NOMO-1 (cell line): ENCODE measurements around the gene CYP2S1.

ENCODE experiments used
- DNase-seq, 2 experiments: peaks; one replicate each; lab custom pipeline; 2025; ENCODE audit not compliant: unreplicated experiment in 2 of 2; lab: John Stamatoyannopoulos, UW

Gene CYP2S1

GRCh38 chr19:41193430-41194156 is 574 bp downstream of the CYP2S1 start:
- DNase-seq: no peak

- peak; percentile 20 to 21 for DNase-seq
These were observed 1.1 kb downstream of the CYP2S1 start for GRCh38 chr19:41194157-41194552.

- peak in 1 of 2 experiments; percentile 18 for DNase-seq
These were observed 2.9 kb downstream of the CYP2S1 start for GRCh38 chr19:41195675-41196497.

DNA sequence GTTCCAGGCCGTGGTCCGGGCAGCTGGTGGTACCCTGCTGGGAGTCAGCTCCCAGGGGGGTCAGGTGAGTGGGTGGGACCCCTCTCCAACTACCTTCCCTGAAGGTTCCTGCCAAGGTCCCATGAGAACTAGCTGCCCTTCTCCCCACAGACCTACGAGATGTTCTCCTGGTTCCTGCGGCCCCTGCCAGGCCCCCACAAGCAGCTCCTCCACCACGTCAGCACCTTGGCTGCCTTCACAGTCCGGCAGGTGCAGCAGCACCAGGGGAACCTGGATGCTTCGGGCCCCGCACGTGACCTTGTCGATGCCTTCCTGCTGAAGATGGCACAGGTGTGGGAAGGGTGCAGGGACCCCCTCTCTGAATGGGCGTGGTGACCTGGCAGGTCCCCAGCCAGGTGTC is 5.5 kb downstream of the CYP2S1 start:
- DNase-seq: no peak

GRCh38 chr19:41203371-41203770 is 10.4 kb downstream of the CYP2S1 start:
- no peak for DNase-seq

- DNase-seq: peak; percentile 48 to 80
These were observed 11.3 kb downstream of the CYP2S1 start for GRCh38 chr19:41204338-41204737.

- DNase-seq: no peak
These were observed 13.0 kb downstream of the CYP2S1 start for GRCh38 chr19:41205995-41206394.

GRCh38 chr19:41206456-41206855 is 13.4 kb downstream of the CYP2S1 start:
- DNase-seq: no peak

GRCh38 chr19:41206926-41207750 is 14.1 kb downstream of the CYP2S1 start:
- no peak for DNase-seq

DNA sequence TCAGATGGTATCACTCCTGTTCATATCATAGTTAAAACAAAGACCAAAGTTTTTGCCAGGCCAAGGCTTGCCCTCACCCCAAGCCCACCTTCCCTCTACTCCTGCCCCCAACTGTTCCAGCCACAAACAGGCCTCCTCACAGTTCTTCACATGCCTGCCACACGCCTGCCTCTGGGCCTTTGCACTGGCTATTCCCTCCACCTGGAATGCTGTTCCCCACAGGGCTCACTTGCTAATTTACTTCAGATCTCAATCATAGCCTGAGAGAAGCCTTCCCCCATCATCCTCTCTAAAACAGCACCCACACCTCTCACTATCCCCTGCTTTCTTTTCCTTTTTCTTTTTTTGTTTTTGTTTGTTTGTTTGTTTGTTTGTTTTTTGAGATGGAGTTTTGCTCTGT is 21.1 kb downstream of the CYP2S1 start:
- DNase-seq: no peak

GRCh38 chr19:41217741-41218140 is 24.7 kb downstream of the CYP2S1 start:
- no peak for DNase-seq

GRCh38 chr19:41218249-41218614 is 25.2 kb downstream of the CYP2S1 start:
- DNase-seq: no peak

DNA sequence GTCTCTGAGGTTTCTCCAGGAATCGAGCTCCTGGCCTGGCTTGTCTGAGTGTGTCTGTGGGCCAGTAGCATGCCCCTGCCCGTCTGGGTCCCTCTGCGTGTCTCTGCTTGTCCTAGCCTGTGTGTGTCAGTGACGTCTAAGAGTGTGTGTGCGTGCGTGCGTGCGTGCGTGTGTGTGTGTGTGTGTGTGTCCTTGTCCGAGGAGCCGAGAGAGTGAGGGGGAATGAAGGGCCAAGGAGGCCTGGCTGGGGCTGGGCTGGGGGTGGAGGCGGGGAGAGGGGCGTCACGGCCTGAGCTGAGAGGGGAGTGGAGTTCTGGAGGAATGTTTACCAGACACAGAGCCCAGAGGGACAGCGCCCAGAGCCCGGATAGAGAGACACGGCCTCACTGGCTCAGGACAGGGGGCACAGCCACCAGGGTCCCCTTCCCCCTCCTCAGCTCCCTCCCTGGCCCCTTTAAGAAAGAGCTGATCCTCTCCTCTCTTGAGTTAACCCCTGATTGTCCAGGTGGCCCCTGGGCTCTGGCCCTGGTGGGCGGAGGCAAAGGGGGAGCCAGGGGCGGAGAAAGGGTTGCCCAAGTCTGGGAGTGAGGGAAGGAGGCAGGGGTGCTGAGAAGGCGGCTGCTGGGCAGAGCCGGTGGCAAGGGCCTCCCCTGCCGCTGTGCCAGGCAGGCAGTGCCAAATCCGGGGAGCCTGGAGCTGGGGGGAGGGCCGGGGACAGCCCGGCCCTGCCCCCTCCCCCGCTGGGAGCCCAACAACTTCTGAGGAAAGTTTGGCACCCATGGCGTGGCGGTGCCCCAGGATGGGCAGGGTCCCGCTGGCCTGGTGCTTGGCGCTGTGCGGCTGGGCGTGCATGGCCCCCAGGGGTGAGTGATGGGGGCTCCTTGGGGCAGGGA is 25.8 kb downstream of the CYP2S1 start, which contains the start of gene AXL:
Gene AXL (plus strand): TSS at position 609 of the 893 bp plus-strand sequence. CDS start 170 bp downstream, at position 779.
- no peak for DNase-seq

- DNase-seq: no peak
These were observed 27.0 kb downstream of the CYP2S1 start for GRCh38 chr19:41219924-41220567.

GRCh38 chr19:41220811-41221210 is 27.8 kb downstream of the CYP2S1 start:
- DNase-seq: peak in 1 of 2 experiments; percentile 11

DNA sequence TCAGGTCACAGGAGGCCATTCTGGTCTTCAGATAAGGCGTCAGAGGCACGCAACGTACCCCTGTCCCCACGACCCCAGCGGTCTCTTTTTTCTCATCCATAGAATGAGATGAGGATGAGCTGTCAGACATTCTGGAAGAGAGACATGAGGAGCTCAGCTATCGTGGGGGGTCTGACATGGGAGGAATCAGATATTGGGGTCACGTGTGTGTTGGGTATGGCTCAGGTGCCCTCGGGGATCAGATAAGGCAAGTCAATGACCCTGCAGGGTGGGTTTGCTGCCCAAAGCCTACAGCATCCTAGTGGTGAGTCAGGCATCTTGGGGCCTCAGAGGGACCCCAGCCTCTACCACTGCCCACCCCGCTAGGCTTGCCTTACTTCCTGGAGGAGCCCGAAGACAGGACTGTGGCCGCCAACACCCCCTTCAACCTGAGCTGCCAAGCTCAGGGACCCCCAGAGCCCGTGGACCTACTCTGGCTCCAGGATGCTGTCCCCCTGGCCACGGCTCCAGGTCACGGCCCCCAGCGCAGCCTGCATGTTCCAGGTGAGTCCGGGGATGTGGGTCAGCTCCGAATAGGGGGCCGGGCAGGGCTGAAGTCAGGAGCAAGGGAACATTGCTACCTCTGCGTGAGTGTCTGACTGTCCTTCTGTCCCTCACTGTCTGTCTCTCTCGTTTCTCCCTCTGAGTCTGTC is 28.6 kb downstream of the CYP2S1 start:
- DNase-seq: no peak

DNA sequence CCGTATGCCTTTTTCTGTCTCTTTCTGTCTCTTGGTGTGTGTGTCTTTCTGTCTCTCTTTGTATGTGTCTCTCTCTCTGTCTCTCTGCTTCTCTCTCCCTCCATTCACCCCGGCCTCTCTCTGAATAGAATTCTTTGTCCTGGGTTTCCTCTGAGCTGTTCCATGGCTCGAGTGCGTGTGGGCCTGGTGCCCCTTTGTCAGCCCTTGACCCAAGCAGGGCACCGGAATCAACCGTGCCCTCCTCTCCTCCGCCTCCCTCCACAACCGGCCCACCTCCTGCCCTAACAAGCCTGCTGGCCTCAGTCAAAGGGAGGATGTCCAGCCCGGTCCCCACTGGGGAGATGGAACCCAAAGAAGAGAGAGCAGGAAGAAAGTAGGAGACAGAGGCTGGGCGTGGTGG is 29.2 kb downstream of the CYP2S1 start:
- no peak for DNase-seq

GRCh38 chr19:41223431-41224234 is 30.6 kb downstream of the CYP2S1 start:
- DNase-seq: no peak
